Endothelial cell of hepatic sinusoid (primary cell): ENCODE results near the gene TRIML1.

ENCODE experiments used
- in situ Hi-C: cut with HindIII; loops from 2 replicates; pipeline ENCODE4 v1.10.0; 2017; ENCODE audit warnings: low sequenced_read_pairs

The TRIML1 gene, protein sequence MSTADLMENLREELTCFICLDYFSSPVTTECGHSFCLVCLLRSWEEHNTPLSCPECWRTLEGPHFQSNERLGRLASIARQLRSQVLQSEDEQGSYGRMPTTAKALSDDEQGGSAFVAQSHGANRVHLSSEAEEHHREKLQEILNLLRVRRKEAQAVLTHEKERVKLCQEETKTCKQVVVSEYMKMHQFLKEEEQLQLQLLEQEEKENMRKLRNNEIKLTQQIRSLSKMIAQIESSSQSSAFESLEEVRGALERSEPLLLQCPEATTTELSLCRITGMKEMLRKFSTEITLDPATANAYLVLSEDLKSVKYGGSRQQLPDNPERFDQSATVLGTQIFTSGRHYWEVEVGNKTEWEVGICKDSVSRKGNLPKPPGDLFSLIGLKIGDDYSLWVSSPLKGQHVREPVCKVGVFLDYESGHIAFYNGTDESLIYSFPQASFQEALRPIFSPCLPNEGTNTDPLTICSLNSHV

DNA sequence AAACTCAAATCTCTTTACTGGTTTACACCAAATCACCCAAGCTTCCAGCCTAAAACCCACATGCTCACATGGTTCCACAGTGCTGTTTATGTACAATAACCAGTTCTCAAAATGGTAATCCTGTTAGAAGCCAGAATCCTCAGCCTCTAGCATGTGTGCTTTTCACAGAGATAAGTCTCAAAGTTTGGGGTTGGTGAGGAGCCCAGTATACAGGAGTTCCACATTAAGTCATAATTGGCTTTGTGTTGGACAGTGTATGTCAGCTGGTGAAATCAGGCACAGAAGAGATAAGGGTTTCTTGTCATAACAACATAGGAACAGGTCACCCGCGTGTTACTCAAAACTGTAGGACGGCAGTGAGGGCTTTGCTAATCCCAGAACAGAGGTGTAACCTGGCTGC, at the start of gene TRIML1:
TRIML1 (plus strand) TSS at position 301 of the 400 bp plus-strand sequence. CDS start 118 bp downstream, outside the sequence.
- in situ Hi-C loops = no loop called here

DNA sequence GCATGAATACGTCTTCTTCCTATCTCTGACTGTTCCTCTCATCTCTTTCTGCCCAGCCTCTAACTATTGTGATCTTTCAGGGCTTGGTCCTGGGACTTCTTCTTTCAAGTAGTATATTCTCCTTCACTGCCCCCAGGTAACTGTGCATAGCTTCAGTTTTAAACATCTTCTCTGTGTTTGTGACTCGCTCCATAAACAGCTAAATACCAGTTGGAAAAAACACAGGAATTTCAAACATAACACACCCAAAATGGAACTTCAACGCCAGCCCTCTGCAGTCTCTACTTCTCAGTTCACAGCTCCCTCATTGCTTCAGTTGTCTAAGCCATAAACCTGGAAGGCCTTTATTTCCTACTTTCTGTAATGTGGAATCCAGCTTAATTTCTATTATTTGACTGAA, 46.4 kb upstream of the TRIML1 start:
- in situ Hi-C loops = no loop called here

DNA sequence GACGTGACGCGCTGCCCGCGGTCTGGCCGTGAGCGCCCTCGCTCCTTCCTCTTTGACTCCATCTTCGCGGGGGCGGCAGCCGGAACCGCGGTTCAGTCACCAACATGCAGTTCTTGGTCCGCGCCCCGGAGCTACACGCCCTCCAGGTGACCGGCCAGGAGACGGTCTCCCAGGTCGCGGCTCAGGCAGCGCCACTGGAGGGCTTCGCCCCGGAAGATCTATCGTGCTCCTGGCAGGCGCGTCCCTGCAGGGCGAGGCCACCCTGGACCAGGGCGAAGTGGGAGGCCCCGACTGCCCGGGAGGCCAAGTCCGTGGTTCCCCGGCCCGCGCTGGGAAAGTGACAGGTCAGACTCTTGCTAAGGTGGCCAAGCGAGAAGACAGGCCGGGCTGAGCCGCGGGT, 32.8 kb upstream of the TRIML1 start:
- in situ Hi-C loops = no loop called here

DNA sequence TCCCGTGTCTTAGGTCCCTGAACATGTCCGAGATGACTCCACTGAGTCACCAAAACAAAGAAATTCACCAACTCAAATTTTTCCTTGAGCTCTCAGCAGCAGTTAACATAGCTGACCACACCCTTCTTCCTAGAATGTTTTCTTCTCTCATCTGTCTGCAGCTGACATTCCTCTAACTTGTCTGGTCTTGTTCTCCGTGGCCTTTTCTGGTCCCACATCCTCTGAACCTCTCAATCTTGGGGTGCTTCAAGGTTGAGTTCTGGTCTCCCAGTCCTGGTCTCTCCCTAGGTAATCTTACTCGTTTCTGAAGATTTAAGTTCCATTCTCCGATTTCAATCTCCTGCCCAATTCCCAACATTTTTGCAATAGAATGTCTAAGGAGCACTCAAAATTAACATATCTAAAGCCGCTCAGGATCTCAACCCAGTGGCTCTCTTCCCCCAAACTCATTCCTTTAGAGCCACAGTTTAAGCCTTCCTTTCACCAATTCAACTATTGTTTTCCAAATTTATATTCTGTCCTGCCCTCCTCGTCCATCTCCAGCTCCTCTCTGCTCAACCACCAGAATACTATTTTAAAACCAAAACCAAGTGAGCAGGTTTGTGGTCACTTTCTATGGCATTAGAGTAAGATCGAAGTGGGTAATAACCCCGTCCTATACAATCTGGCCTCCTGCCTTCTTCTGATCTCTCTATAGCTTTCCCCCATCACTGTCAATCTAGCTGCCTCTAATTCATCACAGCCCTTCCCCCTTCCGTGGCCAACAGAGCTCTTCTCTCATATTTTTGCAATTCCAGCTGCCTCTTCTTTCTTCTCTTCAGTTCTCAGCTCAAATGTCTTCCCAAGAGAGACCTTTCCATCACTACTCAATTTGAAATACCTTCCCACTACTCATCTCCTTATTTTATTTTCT, 31.1 kb upstream of the TRIML1 start:
- in situ Hi-C loops = no loop called here

DNA sequence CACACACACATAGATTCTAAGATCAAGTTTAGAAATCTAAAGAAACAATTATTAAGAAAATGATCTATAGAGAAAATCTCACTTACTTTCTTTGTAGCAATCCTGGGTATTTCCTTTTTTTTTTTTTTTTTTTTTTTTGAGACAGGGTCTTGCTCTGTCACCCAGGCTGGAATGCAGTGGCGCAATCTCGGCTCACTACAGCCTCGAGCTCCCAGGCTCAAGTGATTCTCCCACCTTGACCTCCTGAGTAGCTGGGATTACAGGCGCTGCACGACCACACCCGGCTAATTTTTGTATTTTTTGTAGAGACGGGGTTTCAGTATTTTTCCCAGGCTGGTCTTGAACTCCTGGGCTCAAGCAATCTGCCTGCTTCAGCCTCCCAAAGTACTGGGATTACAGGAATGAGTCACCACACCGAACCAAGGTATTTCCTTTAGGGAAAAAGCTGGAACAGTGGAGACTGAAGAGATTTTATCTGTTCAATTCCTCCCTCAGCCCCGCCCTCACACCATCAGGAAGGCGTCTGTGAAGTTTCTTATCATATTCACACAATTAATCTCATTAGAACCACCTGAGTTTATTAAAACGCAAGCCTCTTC, 30.0 kb upstream of the TRIML1 start, which contains the start of gene TRIML2:
TRIML2 (minus strand) TSS at position 447 of the 599 bp plus-strand sequence. CDS start 4,235 bp downstream, outside the sequence.
- in situ Hi-C loops = no loop called here

DNA sequence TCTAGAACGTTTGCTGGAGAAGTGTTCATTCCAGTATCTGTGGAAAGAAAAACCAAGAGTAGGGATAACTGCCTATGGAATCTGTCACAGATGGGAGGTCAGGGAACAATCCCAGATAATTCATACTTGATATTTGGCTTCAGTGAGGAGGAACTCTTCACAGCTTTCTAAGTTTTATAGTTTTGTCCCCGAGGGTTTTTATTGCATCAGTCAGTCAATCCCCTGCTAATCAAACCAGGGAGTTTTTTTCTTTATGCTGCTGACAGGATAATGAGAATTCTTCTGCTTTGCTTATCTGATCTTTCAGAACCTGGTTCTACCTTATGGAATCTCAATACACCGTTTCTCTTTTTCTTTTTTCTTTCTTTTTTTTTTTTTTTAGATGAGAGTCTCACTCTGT, 29.2 kb upstream of the TRIML1 start:
- in situ Hi-C loops = no loop called here

DNA sequence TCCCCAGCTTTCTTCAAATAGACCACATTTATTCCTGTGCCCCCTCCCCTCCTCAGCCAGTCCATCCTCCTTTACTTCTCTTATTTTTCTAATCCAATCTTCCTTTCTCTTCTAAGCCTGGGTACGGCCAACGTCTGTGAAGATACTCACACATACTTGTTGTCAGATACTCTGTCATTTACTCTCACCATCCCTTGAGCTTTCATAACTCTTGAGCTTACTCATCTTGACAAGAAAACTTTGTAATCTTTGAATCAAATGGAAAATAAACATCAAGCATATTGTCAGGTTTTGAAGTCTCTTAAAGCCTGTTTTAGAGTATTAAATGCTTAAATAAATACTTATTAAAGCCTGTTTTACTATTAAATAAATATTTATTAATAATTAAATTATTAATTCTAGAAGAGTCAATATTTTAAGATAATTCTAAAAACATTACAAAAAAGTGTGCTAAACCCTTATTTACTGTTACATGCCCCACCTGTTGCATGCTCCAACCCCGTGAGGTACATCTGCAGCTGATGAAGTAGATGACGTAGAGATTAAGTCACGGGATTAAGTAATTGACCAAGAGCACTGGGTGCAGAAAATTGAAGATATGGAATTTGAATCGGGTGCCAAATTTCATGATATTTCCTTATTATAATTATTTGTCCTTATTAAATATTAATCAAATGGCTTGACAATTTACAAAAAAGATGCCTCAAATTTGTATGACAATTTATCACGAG, 28.3 kb upstream of the TRIML1 start:
- in situ Hi-C loops = no loop called here

DNA sequence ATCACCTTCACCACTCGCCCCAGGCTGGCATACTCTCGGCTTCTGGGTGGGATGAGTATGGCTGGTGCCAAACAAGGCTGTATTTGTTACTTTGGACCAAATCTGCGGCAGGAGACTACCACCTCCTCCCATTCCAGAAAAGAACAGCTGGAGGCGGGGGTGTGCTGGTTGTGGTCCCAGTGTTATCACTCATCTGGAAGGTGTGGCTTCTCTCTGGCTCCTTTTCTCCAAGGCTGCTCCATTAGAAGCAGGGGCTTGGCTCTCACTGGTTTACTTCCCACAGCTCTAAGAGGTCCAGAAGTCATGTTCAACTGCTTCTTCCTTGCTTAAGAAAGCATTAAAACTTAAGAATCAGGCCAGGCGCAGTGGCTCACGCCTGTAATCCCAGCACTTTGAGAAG, 27.3 kb upstream of the TRIML1 start:
- in situ Hi-C loops = no loop called here

DNA sequence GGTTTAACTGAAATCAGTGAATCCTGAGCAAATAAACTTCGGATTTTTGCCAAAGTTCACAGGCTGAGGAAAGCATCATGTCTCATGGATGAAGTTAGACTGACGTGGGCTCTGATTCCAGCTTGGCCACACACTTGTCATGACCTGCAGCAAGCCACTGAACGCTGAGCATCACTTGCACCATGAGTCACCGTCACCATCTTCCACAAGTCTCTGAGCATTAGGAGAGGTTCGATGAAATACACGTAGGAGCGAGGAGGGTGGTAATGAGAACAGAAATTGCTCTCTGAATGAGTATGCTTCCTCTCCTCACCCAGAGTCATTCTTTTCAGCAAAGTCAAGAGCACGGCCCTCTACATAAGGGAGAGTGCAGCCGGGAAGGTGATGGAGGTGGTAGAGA, 26.1 kb upstream of the TRIML1 start:
- in situ Hi-C loops = no loop called here

DNA sequence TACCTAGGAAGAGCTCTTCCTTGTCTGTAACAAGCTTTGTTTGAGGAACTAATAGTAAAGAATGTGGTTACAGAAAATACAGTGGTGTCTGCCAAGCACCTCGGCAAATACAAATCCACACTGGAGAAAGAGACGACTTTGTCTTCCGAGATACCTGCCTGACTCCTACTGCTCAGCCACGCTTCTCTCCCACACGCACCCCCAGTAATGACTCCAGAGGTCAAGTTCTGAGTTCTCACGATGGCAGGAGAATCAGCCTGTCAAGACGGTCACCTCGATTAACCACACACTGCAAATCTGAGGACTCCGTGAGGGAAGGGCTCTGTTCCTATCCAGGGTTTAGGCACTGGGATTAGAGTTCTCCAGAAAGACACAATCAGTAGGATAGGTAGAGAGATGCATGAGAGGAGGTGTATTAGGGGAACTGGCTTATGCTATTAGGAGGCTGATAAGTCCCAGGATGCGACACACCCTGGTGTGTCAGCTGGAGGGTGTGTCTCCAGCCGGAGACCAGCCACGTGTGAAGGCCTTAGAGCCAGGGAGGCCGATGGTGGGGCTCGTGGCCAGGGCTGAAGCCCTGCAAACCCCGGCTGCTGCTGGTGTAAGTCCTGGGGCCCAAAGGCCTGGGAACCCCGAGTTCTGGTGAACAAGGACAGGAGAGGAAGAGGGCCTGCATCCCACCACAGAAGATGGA, 21.5 kb upstream of the TRIML1 start:
- in situ Hi-C loops = no loop called here

DNA sequence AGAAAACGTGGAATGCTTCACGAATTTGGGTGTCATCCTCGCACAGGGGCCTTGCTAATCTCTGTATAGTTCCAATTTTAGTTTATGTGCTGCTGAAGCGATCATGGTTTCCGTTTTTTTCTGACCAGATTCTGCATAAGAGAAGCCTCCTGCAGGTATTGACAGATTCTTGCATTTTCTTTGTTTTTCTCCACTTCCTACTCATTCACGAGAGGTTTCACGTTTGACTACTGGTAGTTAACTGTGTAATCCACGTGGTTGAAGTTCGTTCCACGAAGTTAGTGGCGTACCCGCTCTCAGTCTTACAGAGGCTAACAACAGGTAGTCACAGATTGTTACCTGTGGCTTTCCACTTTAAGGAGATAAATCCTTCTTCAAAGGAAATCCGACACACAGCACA, 17.7 kb upstream of the TRIML1 start:
- in situ Hi-C loops = no loop called here

DNA sequence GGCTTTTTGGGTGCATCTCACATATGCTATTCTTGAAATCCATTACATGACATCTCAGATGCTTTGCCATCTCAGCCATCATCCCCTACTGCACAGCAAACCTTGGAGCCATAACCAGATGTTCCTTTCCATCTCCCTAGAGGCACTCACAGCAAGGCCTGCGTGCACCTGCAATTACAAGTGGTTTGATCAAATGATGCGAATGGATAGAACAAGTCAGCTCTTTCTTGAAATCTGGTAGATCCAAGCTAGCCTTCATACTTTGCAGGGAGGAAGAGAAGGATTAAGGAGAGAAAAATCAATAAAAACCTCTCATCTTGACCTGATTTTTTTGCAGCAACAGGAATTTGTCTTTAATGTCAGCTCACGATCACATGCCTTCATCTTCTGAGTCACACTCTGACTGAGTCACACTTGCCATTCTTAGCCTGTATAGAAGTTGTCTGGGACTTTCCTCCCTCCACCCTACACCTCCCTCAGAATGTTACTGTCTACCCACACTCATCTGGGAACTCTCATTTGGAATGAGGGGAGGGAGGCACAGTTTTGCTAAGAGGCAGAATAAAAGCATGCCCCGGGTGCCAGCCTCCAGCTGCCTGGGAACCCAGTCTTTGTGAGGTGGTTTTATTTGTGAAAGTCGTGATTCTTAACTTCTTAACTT, 11.9 kb upstream of the TRIML1 start:
- in situ Hi-C loops = no loop called here

DNA sequence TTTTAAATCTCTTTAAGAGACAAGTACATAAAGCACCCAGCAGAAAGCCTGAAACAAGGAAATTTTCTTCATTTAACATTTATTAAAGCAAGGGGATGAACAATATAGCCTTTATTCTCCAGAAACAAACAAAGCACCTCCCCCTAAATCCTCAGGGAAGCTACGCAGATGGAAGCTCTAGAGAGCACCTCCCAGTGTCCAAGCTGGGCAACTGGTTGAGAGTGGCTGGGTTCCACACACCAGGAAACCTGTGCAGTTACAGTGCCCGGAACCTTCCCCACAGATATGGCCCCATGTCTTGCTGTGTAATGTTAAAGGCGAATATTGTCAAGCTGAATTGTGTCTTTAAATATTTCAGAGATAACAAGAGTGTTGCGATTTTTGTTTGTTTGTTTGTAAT, 8.9 kb upstream of the TRIML1 start:
- in situ Hi-C loops = no loop called here

DNA sequence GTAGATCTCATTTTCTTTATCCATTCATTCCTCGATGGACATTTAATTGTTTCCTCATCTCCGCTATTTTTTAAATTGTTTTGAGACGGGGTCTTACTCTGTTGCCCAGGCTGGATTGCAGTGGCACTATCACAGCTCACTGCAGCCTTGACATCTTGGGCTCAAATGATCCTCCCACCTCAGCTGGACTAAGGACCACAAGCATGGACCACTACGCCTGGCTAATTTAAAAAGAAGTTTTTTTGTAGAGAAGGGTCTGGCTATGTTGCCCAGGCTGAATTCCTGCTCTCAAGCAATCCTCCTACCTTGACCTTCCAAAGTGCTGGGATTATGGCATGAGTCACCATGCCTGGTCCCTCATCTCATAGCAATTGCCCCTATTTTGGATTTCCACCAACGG, 7.0 kb upstream of the TRIML1 start:
- in situ Hi-C loops = no loop called here

DNA sequence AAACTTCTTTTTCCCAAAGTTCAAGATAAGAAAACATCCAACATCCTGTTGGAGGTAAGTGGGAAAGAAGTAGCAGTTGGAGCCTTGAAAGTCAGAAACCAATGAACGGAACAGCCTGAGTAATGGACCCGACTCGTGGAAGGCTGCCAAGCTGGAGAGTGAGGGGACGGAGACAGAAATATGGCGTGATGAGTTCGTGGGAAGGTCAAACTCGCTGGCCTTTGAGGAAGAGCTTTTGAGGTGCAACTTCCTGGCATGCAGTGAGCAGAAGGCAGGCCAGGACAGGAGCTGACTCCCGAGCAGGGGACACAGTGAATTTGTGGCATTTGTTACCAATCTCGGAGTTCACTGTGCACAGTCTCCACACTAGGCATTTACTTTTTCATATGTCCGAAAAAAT, 1.0 kb upstream of the TRIML1 start:
- in situ Hi-C loops = no loop called here

DNA sequence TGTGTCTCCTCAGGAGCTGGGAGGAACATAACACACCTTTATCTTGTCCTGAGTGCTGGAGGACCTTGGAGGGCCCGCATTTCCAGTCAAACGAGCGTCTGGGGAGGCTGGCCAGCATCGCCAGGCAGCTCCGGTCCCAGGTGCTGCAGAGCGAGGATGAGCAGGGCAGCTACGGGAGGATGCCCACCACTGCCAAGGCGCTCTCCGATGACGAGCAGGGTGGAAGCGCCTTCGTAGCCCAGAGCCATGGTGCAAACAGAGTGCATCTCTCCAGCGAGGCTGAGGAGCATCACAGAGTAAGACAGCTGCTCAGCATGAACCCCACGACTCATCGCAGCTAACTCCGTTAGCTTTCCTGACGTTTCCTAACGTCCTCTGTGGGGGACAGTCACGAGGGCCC, 430 bp downstream of the TRIML1 start:
- in situ Hi-C loops = no loop called here

DNA sequence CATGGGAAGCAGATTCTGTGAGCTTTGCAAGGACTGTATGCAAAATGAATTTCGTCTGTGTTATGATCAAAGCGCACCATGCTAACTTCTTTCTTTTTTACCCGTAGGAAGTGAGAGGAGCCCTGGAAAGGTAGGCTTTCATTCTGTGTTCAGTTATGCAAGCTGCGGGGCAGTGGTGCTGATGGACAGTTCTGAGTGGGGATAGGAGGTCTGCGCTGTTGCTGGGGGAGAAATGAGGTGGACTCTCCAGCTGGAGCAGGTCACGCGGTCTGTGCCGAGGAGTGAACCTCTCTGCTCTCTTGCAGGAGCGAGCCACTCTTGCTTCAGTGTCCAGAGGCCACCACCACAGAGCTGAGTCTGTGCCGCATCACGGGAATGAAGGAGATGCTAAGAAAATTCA, 4.5 kb downstream of the TRIML1 start:
- in situ Hi-C loops = no loop called here

DNA sequence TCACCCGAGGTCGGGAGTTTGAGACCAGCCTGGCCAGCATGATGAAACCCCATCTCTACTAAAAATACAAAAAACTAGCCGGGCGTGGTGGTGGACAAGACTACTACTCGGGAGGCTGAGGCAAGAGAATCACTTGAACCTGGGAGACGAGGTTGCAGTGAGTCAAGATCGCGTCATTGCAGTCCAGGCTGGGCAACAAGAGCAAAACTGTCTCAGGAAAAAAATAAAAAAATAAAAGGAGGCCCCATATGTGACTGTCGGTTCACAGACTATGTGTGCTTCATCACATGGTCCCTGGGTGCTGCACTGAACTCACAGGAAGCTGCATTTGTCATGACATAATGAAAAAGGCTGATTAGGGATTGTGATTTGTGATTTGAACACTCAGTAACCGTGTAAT, 6.4 kb downstream of the TRIML1 start:
- in situ Hi-C loops = no loop called here

DNA sequence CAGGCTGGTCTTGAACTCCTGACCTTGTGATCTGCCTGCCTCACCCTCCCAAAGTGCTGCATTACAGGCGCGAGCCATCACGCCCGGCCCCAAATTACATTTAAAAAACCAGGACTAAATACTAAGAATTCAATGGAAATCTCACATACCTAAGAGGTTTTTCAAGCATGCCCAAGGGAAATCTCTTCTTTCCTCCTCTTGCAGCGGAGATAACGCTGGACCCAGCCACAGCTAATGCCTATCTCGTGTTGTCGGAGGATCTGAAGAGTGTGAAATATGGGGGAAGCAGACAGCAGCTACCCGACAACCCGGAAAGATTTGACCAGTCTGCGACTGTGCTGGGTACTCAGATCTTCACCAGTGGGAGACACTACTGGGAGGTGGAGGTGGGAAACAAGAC, 7.4 kb downstream of the TRIML1 start:
- in situ Hi-C loops = no loop called here

DNA sequence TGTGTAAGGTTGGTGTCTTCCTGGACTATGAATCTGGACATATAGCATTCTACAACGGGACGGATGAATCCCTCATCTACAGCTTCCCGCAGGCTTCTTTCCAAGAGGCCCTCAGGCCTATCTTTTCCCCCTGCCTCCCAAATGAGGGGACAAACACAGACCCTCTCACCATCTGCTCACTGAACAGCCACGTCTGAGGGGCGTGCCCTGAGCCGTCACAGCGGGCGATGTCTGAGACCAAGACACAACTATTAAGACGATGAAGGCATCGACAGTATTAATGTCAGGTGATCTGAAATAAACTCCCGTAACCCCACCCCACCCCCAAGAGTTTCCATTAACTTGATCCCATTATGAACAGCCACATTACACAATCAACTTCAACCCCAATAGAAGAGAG, 7.9 kb downstream of the TRIML1 start:
- in situ Hi-C loops = no loop called here
